Occipital lobe (tissue), 3 donors: Measurements from ENCODE around the gene GMCL1. TPM values are rescaled to one million over a fixed set of nuclear protein-coding genes. Genes with fewer than 3 reads are reported as not detected.

Experiments
- DNase-seq: peaks from one replicate; lab custom pipeline; 2025; lab: John Stamatoyannopoulos, UW
- small RNA-seq: library from RNA; depleted of rRNA; stranded (forward); fragments of <200 nt; gene quantifications from one replicate; pipeline ENCODE3, GENCODE V24; 2014
- total RNA-seq: library from RNA; depleted of rRNA; stranded (reverse); fragments of >200 nt; gene quantifications from one replicate; pipeline ENCODE4 v1.2.3, GENCODE V29; 2014

The GMCL1 gene
- total RNA-seq, 1 donor from 2014 or later = 18.7 TPM

DNA sequence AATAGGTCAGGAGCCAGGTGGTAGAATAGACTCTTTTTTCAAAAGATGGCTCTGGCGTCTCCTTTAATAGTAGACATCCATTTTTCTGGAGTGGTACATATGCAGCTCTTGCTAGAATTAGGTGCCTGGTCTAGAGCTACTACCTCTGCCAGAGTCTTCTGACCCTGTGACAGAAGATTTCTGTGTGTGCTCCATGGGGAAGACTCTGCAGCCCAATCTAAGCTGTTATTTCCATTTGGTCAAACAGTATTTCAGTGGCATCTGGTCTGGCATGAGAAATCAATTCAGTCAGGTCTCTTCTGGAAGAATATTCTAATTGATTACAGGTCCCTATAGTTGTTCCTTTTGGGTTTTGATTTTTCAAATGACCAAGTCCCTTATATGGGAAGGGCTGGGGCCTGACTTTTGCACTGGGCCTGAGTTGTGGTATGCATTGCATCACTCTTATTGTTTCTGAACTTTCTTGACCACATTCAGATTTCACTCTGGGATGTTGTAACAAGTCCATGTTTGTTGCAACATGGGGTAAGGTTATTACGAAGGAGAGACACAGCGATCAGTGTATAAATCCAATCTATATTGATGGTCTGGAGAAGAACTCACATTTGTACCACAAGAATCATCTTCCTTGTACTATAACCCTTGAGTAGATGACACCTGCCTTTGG, 97.5 kb downstream of the GMCL1 start:
- no peak for DNase-seq

Small RNA genes lying within 50 kb of the gene (small RNA-seq; reads per million reads assigned to genes)
- gene RPL23AP92 = not detected

Other genes with a start within 250 kb of the GMCL1 start
- 37.7 TPM for gene AAK1, start 185.9 kb upstream of the GMCL1 start, total RNA-seq
- gene ANXA4, start 87.5 kb upstream of the GMCL1 start, total RNA-seq = 3.4 TPM
- gene SNRNP27, start 64.3 kb downstream of the GMCL1 start, total RNA-seq = 41.6 TPM
- 12.9 TPM for gene MXD1, start 85.4 kb downstream of the GMCL1 start, total RNA-seq
- gene ASPRV1, start 132.0 kb downstream of the GMCL1 start, total RNA-seq = 2.8 TPM